MG63 (cell line): Measurements from ENCODE around the gene CIB1. TPM values are rescaled to one million over a fixed set of nuclear protein-coding genes. Genes with fewer than 3 reads are reported as not detected.

ENCODE experiments used
- DNase-seq: peaks from one replicate; pipeline ENCODE4 v3.0.0-alpha.2; 2020
- H3K27me3 ChIP-seq: fragments of 250-450 bp; sonication (Bioruptor Pico); 2 replicates; pipeline ENCODE4 v1.5.1; 2020; ENCODE audit warnings: mild to moderate bottlenecking, moderate library complexity
- H3K36me3 ChIP-seq: fragments of 250-450 bp; sonication (Bioruptor Pico); 2 replicates; pipeline ENCODE4 v1.5.1; 2020; ENCODE audit warnings: mild to moderate bottlenecking, moderate library complexity
- H3K4me3 ChIP-seq: fragments of 250-450 bp; sonication (Bioruptor Pico); 2 replicates; pipeline ENCODE4 v1.5.1; 2020; ENCODE audit warnings: mild to moderate bottlenecking, moderate library complexity
- H3K9me3 ChIP-seq: fragments of 250-450 bp; sonication (Bioruptor Pico); 2 replicates; pipeline ENCODE4 v1.5.1; 2020; ENCODE audit warnings: mild to moderate bottlenecking, moderate library complexity
- total RNA-seq: library from RNA; depleted of rRNA; stranded (reverse); fragments of >200 nt; shearing (Covaris generic); gene quantifications from 2 replicates; pipeline ENCODE4 v1.2.3, GENCODE V29; 2014; ENCODE audit warnings: low replicate concordance

CIB1 gene
- total RNA-seq, 1 experiment from 2014 or later: 158 TPM

DNA sequence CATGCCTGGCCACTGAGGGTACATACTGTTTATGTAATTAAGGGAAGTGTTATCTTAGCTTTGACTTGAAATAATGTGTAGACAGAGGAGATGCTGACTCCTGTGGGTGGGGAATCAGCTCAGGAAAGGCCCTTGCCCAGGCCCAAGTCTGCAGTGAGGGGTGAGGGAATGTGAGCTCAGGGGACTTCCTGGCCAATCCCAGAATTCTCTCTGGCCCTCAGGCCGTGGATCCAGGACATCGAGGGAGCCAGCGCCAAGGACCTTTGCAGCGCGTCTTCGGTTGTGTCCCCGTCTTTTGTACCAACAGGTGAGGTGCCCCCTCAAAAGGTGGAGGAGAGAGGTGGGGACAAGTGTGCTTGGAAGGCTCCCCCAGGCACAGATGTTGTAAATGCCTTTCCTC, 6.4 kb downstream of the CIB1 start:
- DNase-seq: no peak
- Histone ChIP-seq H3K27me3 (no peaks in the 10 kb centered on the region), H3K9me3 (no peaks in the 10 kb centered on the region), H3K4me3 (no peak overlapping the region), H3K36me3 (peaks cover 86% of the 10 kb centered on the region)

DNA sequence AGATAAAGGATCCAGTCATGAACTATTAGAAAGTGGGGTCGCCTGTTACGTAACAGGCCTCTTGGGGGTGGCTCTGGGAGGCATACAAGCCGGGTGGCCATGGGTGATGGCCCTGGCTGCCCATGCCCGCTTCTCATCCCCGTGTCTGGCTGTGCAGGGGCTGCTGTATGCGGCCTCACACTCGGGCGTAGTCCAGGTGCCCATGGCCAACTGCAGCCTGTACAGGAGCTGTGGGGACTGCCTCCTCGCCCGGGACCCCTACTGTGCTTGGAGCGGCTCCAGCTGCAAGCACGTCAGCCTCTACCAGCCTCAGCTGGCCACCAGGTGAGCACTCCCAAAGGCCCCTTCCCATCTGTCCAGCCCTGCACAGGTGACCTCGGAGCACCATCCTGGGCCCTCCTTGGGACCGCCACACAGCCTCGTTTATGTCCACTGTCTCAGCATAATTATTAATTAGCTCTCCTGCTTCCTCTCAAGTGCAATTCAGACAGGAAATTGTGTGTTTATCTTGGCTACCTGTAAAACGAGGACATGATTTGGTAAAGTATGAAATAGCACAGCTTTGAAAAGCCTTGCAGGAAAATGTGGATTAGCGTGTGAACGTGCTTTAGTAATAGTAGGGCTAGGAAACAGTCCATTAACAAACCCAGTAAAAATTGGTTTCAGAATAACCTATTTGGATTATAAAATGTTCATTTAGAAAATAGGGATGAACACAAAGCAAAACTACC, 8.1 kb downstream of the CIB1 start:
- Histone ChIP-seq H3K4me3 (no peak overlapping the region), H3K36me3 (peaks cover 85% of the 10 kb centered on the region), H3K9me3 (no peaks in the 10 kb centered on the region), H3K27me3 (no peaks in the 10 kb centered on the region)
- no peak for DNase-seq

- Histone ChIP-seq H3K4me3 (no peak overlapping the region), H3K27me3 (no peaks in the 10 kb centered on the region), H3K9me3 (no peaks in the 10 kb centered on the region), H3K36me3 (peaks cover 79% of the 10 kb centered on the region)
- DNase-seq: no peak
Measured at GRCh38 chr15:90225047-90225446, 8.7 kb downstream of the CIB1 start.

DNA sequence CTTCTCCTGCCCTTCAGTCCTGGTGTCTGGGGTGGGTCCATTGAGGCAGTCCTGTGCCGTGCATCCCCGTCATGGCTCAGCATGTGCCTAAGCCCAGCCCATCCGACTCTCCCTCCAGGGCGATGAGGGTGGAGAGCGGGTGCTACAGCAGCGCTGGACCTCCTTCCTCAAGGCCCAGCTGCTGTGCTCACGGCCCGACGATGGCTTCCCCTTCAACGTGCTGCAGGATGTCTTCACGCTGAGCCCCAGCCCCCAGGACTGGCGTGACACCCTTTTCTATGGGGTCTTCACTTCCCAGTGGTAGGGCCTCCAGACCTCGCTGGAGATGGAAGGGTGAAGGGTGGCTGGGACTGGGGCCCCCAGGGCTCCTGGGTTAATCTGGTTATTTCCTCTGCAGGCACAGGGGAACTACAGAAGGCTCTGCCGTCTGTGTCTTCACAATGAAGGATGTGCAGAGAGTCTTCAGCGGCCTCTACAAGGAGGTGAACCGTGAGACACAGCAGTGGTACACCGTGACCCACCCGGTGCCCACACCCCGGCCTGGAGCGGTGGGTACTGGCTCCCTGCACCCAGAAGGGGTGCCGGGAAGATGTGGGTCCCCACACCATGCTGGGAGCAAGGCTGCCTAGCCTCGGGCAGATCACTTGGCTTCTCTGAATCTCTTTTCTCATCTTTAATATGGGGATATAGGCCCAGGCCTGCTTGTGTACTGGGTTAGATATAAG, 10.1 kb downstream of the CIB1 start:
- Histone ChIP-seq H3K27me3 (no peaks in the 10 kb centered on the region), H3K9me3 (no peaks in the 10 kb centered on the region), H3K36me3 (peaks cover 74% of the 10 kb centered on the region), H3K4me3 (no peak overlapping the region)
- DNase-seq: no peak

DNA sequence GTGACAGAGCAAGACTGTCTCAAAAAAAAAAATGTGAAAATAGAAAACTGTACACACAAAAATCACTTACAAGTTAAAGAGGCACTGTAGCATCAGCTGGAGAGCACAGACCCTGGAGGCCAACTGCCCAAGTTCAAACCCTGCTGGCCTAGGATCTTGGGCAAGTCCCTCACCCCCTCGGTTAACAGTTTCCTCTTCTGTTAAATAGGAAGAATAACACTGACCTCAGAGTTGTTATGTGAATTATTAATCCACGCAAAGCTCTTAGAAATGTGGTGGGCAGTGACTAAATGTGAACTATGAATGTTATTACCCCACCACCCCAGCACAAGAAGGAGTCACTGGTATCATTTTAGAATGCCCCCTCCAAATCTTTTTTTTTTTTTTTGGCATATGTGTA, 11.2 kb downstream of the CIB1 start:
- Histone ChIP-seq H3K4me3 (no peak overlapping the region), H3K9me3 (no peaks in the 10 kb centered on the region), H3K27me3 (no peaks in the 10 kb centered on the region), H3K36me3 (peaks cover 73% of the 10 kb centered on the region)
- DNase-seq: no peak

DNA sequence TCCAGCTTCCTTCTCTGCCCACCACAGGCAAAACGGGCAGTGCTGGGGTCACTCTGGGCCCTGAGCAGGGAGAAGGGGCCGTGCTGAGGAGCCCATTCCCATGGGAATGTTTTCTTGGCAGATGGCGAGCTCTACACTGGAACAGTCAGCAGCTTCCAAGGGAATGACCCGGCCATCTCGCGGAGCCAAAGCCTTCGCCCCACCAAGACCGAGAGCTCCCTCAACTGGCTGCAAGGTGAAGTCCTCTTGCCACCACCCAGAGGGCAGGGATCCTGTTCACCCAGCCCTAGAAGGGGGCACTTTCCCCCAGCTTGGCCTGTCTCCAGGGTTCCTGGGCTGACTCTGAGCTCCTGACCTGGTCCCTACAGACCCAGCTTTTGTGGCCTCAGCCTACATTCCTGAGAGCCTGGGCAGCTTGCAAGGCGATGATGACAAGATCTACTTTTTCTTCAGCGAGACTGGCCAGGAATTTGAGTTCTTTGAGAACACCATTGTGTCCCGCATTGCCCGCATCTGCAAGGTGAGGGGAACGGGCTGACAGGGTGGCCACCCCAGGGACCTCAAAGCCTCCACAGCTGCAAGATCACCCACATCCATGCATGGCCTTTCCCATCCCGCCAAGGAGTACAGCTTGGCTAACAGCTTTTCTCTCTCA, 12.4 kb downstream of the CIB1 start:
- DNase-seq: peak; percentile 87
- H3K4me3 ChIP-seq: no peak overlapping the region
- H3K36me3 ChIP-seq: peaks cover 69% of the 10 kb centered on the region
- H3K9me3 ChIP-seq: no peaks in the 10 kb centered on the region
- no peaks in the 10 kb centered on the region for H3K27me3 ChIP-seq

DNA sequence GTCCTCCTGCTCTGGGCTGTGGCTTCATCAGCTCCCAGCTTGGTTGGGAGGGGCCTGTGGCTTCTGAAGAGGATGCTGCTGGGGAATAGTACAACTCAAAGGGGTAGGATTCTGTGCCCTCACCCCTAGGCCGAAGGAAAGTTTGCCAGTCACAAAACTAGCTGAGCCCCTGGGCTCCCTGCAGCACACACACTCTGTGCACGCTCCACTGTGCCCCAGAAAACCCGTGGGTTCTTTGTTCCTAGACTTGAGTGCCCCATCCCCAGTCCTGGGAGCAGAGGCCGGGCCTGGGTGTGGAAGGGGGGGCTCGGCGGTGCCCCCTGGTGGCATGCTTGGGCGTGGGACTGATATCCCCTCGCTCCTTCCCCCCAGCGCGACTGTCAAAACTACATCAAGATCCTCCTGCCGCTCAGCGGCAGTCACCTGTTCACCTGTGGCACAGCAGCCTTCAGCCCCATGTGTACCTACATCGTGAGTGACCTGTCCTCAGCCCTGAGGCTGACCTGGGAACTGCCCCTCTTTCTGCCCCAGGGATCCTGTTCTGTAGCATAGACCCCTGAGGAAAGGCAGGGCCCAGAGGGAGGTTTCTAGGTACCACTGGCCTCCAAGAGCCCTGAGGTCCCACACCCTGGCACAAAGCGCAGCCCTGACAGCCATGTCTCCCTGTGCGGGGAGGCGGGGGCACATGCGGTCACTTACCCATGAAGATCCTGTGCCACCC, 14.2 kb downstream of the CIB1 start:
- peak; percentile 34 for DNase-seq
- no peaks in the 10 kb centered on the region for H3K9me3 ChIP-seq
- no peak overlapping the region for H3K4me3 ChIP-seq
- no peaks in the 10 kb centered on the region for H3K27me3 ChIP-seq
- peaks cover 52% of the 10 kb centered on the region for H3K36me3 ChIP-seq

- H3K36me3 ChIP-seq: peaks cover 42% of the 10 kb centered on the region
- DNase-seq: no peak
- no peaks in the 10 kb centered on the region for H3K27me3 ChIP-seq
- H3K4me3 ChIP-seq: no peak overlapping the region
- no peaks in the 10 kb centered on the region for H3K9me3 ChIP-seq
Measured at GRCh38 chr15:90217671-90218394, 15.9 kb downstream of the CIB1 start.

- Histone ChIP-seq H3K27me3 (no peaks in the 10 kb centered on the region), H3K9me3 (no peaks in the 10 kb centered on the region), H3K36me3 (peaks cover 53% of the 10 kb centered on the region), H3K4me3 (no peak overlapping the region)
- no peak for DNase-seq
Measured at GRCh38 chr15:90214553-90215196, 19.1 kb downstream of the CIB1 start.

GRCh38 chr15:90213818-90214204, 19.9 kb downstream of the CIB1 start:
- no peak overlapping the region for H3K4me3 ChIP-seq
- H3K27me3 ChIP-seq: no peaks in the 10 kb centered on the region
- no peaks in the 10 kb centered on the region for H3K9me3 ChIP-seq
- no peak for DNase-seq
- H3K36me3 ChIP-seq: peaks cover 52% of the 10 kb centered on the region

GRCh38 chr15:90213122-90213817, 20.5 kb downstream of the CIB1 start:
- DNase-seq: no peak
- Histone ChIP-seq H3K27me3 (no peaks in the 10 kb centered on the region), H3K36me3 (peaks cover 51% of the 10 kb centered on the region), H3K4me3 (no peak overlapping the region), H3K9me3 (no peaks in the 10 kb centered on the region)

- Histone ChIP-seq H3K4me3 (no peak overlapping the region), H3K36me3 (peaks cover 48% of the 10 kb centered on the region), H3K27me3 (no peaks in the 10 kb centered on the region), H3K9me3 (no peaks in the 10 kb centered on the region)
- DNase-seq: peak; percentile 61
Measured at GRCh38 chr15:90212221-90213098, 21.3 kb downstream of the CIB1 start.

DNA sequence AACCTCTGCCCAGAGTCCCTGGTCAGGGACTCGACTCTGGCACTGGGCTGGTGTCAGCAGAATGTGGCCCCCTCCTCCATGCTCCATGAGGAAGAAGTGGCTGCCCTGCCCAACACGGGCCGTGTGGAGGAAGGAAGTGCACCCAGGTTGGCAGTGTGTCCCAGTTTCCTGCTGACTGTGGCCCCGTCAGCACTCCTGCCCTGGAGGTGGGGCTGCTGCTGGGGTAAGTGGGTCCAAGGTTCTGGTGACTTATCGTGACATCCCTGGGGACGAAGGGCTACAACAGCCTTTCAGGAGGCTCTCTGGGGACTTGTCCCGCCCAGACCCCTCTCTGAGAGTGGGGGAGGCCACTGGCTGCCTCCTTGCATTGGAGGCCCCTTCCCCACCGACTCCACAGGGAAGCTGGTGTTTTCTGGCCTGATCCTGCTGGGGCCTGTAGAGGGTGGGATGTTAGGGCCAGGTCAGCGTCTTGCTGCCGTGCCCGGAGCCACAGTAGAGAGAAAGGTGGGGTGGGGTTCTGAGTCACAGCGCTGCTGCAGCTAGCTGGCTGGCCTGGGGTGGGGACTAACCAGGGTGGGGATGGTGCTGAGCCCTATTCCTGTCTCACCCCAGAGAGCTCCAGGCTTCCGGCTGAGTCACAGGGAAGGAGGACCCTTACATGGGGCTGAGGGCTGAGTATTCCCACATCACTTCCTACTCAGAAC, 22.1 kb downstream of the CIB1 start:
- Histone ChIP-seq H3K36me3 (peaks cover 53% of the 10 kb centered on the region), H3K9me3 (no peaks in the 10 kb centered on the region), H3K27me3 (no peaks in the 10 kb centered on the region), H3K4me3 (no peak overlapping the region)
- peak; percentile 93 for DNase-seq

DNA sequence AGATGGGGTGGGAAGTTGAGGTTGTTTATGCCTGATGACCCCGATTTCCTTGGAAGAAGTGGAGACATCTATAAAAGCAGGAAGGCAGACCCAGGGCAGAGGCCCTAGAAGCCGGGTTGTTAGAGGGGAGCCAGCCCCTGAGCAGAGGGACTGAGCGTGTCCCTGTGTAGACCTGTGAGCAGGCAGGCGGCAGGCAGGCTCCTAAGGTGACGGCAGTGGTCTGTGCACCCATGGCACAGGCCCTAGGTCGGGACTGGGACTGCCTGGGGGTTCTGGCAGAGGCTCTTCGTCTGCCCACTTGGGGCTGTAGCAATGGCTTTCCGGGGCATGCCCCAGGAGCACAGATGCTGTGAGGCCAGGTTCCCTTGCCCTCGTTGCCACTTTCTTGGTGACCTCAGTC, 22.7 kb downstream of the CIB1 start:
- H3K36me3 ChIP-seq: peaks cover 54% of the 10 kb centered on the region
- no peaks in the 10 kb centered on the region for H3K27me3 ChIP-seq
- DNase-seq: no peak
- H3K9me3 ChIP-seq: no peaks in the 10 kb centered on the region
- H3K4me3 ChIP-seq: no peak overlapping the region
